SU-DHL-6 (cell line): Measurements from ENCODE around the gene GABRD.

Experiments
- EZH2phosphoT487 ChIP-seq: fragments of 200-600 bp; sonication (generic), shearing (Covaris generic); conservative IDR thresholded peaks from 2 replicates; pipeline ENCODE4 v1.6.1; 2018; ENCODE audit warnings: mild to moderate bottlenecking, antibody characterized with exemption, low read length, moderate library complexity, mixed read lengths
- TF ChIP-seq, protein P1 (sequence below): fragments of 200-600 bp; sonication (generic); IDR thresholded peaks from one replicate; pipeline ENCODE4 v1.5.1; 2017; ENCODE audit warnings: antibody characterized with exemption, mild to moderate bottlenecking, low read length, moderate library complexity; ENCODE audit not compliant: insufficient read depth, poor library complexity, severe bottlenecking

- no peak for TF ChIP-seq EZH2phosphoT487
- TF ChIP-seq, protein P1, sequence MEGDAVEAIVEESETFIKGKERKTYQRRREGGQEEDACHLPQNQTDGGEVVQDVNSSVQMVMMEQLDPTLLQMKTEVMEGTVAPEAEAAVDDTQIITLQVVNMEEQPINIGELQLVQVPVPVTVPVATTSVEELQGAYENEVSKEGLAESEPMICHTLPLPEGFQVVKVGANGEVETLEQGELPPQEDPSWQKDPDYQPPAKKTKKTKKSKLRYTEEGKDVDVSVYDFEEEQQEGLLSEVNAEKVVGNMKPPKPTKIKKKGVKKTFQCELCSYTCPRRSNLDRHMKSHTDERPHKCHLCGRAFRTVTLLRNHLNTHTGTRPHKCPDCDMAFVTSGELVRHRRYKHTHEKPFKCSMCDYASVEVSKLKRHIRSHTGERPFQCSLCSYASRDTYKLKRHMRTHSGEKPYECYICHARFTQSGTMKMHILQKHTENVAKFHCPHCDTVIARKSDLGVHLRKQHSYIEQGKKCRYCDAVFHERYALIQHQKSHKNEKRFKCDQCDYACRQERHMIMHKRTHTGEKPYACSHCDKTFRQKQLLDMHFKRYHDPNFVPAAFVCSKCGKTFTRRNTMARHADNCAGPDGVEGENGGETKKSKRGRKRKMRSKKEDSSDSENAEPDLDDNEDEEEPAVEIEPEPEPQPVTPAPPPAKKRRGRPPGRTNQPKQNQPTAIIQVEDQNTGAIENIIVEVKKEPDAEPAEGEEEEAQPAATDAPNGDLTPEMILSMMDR: no peak
These were observed 3.0 kb upstream of the GABRD start for GRCh38 chr1:2016123-2016522.
